HG03342 (cell line): ENCODE measurements around the gene TBCK.

Experiments
- ATAC-seq: cut with Tn5 transposase; IDR thresholded peaks from one replicate; pipeline ENCODE4 v1.9.1; 2021; ENCODE audit warnings: mild to moderate bottlenecking, moderate library complexity; ENCODE audit not compliant: unreplicated experiment

The TBCK gene

GRCh38 chr4:106315968-106316772 lies at the start of gene TBCK, which contains the start of gene AIMP1:
TSS of gene TBCK (minus strand) at chr4:106316209. CDS start at chr4:106308960, 7,249 bp downstream.
TSS of gene AIMP1 (plus strand) at chr4:106316550. CDS start at chr4:106325010, 8,460 bp downstream.
- peak; percentile 88 for ATAC-seq

GRCh38 chr4:106365613-106366012 lies 49.6 kb upstream of the TBCK start:
- no peak for ATAC-seq

DNA sequence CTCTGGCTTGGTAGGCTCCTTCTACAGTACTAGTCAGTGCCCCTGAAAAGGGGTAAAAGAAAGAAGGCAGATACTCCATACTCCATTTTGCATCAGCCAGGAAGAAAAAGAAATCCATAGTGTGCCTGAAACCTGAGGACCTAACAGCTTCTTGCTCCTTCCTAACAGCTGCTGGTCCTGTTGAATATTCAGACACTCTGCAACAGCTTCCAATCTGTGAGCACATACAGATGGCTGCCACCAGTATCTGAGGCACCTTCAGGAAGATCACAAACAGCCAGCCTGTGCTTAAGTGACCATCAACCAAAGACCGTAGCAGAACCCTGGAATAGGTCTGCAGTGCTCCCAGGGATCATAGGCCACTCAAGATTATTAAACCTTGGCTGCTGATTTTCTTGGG lies 48.3 kb upstream of the TBCK start:
- no peak for ATAC-seq

DNA sequence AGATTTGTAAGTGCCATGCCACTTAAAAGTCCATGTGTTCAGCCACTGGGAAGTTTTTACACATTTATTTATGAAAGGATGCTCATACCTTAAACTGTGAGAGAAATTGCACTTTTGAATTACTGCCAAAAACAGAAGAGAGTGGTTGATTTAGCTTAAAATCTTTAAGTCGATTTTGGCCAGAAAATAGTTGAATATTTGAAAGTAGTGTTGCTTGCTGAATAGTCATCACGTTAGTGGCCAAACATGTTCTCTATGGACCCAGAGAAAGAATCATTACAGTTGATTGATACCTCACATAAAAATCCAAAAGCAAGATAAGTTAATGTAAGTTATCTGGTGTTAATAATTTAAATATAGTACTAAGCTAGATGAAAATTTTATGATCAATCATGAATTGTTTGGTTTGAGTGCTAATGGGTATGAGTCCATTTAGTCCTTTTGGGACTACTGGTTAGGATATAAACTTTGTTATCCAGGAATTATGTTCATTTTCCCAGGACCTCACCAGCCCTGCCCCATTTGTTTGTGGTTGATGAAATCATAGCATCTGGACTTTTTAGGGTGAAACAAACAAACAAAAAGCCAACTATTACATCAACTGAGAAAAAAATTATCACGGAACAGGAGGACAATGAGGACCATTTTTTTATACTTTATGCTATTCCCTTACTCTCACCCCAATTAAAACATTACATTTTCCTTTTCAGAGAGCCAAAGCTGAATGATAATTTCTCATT lies 46.2 kb upstream of the TBCK start:
- no peak for ATAC-seq

GRCh38 chr4:106358899-106359298 lies 42.9 kb upstream of the TBCK start:
- ATAC-seq = no peak

DNA sequence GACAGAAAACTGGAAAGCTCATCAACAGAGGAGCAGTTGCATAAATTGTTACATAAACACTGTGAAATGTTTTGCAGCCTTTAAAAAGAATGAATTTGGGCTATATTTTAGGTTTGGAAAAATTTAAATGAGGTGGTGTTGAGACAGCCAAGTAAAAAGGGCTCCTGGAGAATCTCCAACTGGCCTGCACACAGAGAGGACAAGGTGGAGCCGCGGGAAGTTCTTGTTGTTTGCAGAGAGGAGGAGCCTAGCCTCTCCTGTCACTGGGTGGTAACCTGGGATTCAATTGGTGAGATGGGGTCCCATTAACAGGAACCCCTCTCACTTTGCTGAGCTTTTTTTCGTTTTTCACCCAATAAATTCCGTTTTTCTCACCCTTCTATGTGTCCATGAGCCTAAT lies 39.2 kb upstream of the TBCK start:
- no peak for ATAC-seq

GRCh38 chr4:106353786-106354185 lies 37.8 kb upstream of the TBCK start:
- no peak for ATAC-seq

- no peak for ATAC-seq
Observed at GRCh38 chr4:106351016-106351415, 35.0 kb upstream of the TBCK start.

DNA sequence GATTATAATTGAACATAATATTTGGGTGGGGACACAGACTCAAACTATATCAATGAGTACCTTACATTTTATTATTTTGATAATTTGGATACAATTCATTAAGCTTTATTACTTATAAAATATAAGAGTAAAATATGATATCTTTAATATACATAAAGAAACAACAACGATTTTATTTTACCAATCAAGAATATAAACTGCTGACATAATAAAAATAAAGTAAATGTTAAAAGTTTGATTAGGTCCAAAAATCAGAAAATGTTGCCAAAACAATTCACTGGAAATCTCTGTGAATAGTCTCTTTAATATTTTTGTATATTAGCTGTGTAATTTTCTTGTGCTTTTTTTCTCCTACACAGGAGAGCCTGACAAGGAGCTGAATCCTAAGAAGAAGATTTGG lies 31.2 kb upstream of the TBCK start:
- no peak for ATAC-seq

GRCh38 chr4:106344647-106344970 lies 28.6 kb upstream of the TBCK start:
- no peak for ATAC-seq

DNA sequence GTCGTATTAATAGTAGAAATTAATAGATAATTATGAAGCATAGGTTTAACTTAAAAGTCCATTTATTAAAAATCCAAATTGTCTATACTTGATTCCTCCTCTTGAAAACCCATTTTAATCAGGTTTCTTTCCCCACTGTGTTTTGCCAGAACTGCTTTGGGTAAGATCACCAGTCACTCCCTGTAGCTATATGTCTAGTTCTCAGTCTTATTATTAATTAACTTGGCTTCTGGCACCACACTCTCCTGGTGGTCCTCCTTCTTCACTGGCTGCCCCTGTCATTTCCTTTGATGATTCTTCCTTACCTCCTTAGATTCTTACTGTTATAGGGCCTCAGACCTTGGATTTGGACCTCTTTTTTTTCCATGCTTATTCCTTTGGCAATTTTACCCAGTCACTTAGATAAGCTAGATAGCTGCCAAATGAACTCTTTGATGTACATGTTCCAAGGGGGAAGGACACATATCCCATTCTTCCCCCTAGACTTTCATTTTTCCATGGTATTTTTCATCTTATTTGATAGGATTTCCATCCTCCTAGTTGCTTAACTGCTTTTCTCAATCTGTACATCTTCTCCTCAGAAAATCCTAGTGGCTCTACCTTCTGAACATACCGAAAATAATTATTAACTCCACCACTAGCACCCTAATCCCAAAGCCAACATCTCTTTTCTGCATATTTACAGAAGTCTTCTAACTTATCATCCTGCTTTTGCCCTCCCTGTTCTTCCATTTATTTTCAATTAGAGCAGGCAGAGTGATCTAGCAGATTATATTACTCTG lies 28.0 kb upstream of the TBCK start:
- ATAC-seq = no peak

- ATAC-seq = no peak
Observed at GRCh38 chr4:106340774-106341173, 24.8 kb upstream of the TBCK start.

DNA sequence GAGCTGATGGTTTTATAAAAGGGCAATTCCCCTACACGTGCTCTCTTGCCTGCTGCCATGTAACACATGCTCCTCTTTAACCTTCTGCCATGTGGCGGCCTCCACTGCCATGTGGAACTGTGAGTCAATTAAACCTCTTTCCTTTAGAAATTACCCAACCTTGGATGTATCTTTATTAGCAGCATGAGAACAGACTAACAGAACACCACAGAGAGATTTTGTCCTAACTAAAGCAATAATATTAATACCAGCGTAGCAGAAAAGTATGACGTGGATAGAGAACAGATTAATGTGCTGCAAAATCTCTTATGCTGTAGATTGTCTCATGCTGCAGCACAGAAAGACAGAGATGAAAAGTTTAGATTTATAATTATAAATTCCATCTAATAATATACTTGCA lies 23.4 kb upstream of the TBCK start:
- no peak for ATAC-seq

DNA sequence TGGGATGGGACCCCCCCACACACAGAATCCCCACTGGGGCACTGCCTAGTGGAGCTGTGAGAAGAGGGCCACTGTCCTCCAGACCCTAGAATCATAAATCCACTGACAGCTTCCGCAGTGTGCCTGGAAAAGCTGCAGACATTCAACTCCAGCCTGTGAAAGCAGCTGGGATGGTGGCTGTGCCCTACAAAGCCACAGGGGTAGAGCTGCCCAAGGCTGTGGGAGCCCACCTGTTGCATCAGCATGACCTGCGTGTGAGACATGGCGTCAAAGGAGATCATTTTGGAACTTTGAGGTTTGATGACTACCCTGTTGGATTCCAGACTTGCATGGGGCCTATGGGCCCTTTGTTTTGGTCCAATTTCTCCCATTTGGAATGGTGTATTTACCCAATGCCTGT lies 22.7 kb upstream of the TBCK start:
- no peak for ATAC-seq

GRCh38 chr4:106337916-106338315 lies 21.9 kb upstream of the TBCK start:
- ATAC-seq = no peak

- ATAC-seq = no peak
Observed at GRCh38 chr4:106336618-106337017, 20.6 kb upstream of the TBCK start.

- no peak for ATAC-seq
Observed at GRCh38 chr4:106334741-106335470, 18.9 kb upstream of the TBCK start.

DNA sequence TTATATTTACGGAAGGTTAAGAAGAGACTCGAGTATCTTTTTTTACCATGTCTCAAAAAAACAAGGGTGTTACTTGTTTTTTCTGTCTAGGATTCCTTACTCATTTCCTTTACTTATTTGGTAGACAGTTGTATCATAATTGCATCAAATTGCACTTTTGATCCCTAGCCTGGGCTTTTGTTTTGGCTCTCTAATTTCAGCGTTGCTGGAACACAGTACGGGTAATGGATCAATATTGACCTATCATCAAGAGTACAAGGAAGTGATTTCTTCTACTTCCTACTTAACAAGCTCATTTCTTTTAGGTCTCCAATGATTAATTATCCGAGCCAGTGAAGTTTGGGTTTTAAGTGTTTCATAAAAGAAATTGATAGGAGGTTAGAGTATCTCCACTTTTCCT lies 17.2 kb upstream of the TBCK start:
- no peak for ATAC-seq

DNA sequence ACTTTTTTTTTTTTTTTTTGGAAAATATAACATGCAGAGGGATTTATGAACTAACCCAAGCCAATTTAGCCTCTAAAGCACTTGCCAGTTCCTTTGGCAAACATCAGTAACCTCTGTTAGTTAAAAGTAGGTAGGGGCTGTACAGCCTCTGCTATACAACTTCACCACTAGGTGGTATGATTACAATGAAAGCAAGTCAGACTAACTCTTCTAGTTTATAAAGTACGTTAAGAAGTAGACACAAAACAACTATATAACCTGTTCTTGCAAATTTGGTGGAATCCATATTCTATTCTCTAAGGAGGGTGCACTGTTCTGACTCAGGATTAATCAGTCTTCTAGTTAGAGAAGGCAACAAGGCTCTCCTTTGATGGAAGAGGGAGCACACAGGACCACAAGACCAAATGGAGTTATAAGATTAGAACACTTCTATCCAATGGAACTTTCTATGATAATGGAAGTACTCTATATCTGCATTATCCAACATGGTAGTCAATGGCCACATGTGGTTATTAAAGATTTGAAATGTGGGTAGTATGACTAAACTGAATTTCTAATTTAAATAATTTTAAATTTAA lies 13.1 kb upstream of the TBCK start:
- ATAC-seq = peak; percentile 82

DNA sequence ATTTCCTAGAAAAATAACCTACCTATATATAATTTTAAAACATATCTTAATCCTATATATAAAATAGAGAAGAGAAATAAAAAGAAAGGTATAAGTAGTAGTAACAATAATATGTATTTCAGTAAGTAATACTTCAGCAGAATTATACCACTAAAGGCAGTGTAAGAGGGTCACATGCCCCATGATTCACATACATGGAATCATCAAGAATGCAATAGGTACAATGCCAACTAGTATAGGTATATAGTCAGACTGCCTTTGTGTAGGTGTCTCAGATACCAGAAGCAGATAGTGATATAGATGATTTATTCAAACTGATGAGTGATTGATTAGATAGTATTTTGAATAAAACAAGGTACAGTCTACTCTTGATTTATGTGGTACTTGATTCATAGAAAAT lies 9.8 kb upstream of the TBCK start:
- no peak for ATAC-seq

- no peak for ATAC-seq
Observed at GRCh38 chr4:106323119-106323518, 7.1 kb upstream of the TBCK start.
